Panc1 (cell line): ENCODE data around the gene CCDC85C.

Source experiments
- CTCF ChIP-seq: fragments of 450-650 bp; IDR thresholded peaks from 2 replicates; pipeline ENCODE4 v1.5.1; 2017; ENCODE audit warnings: mild to moderate bottlenecking
- POLR2AphosphoS5 ChIP-seq: IDR thresholded peaks from 2 replicates; pipeline ENCODE4 v1.6.1; 2012; ENCODE audit warnings: mild to moderate bottlenecking, low read depth, low read length, moderate library complexity
- SIN3A ChIP-seq: IDR thresholded peaks from 2 replicates; pipeline ENCODE4 v1.6.1; 2012; ENCODE audit warnings: low read depth, mild to moderate bottlenecking, low read length, moderate library complexity, borderline replicate concordance; ENCODE audit not compliant: insufficient read depth
- TCF7L2 ChIP-seq: IDR thresholded peaks from 2 replicates; pipeline ENCODE4 v1.6.1; 2011; ENCODE audit warnings: mild to moderate bottlenecking, low read depth, low read length, inconsistent platforms
- TF ChIP-seq, protein P1 (sequence below), 2 experiments: IDR thresholded peaks; 2 replicates each; pipeline ENCODE4 v1.6.1; 2011 to 2012; ENCODE audit warnings: low read depth in 2 of 2, control low read depth in 1 of 2, low read length in 1 of 2, mild to moderate bottlenecking in 1 of 2, moderate library complexity in 1 of 2; ENCODE audit not compliant: insufficient read depth in 1 of 2

- TF ChIP-seq CTCF (no peak), POLR2AphosphoS5 (no peak), TCF7L2 (no peak), SIN3A (no peak)
- TF ChIP-seq, protein P1, sequence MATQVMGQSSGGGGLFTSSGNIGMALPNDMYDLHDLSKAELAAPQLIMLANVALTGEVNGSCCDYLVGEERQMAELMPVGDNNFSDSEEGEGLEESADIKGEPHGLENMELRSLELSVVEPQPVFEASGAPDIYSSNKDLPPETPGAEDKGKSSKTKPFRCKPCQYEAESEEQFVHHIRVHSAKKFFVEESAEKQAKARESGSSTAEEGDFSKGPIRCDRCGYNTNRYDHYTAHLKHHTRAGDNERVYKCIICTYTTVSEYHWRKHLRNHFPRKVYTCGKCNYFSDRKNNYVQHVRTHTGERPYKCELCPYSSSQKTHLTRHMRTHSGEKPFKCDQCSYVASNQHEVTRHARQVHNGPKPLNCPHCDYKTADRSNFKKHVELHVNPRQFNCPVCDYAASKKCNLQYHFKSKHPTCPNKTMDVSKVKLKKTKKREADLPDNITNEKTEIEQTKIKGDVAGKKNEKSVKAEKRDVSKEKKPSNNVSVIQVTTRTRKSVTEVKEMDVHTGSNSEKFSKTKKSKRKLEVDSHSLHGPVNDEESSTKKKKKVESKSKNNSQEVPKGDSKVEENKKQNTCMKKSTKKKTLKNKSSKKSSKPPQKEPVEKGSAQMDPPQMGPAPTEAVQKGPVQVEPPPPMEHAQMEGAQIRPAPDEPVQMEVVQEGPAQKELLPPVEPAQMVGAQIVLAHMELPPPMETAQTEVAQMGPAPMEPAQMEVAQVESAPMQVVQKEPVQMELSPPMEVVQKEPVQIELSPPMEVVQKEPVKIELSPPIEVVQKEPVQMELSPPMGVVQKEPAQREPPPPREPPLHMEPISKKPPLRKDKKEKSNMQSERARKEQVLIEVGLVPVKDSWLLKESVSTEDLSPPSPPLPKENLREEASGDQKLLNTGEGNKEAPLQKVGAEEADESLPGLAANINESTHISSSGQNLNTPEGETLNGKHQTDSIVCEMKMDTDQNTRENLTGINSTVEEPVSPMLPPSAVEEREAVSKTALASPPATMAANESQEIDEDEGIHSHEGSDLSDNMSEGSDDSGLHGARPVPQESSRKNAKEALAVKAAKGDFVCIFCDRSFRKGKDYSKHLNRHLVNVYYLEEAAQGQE (IDR thresholded peaks at IDR 0.05; ENCODE audit: insufficient read depth in 1 of 2, low read depth in 2 of 2, low read length in 1 of 2) = no peak
Measured at GRCh38 chr14:99519931-99520421, 84.0 kb downstream of the CCDC85C start.
